HG02943 (cell line): ENCODE results near the gene ASCL2.
"Not testable (repeated sequence)": the region's sequence is repeated elsewhere in the genome, so short reads cannot be mapped to it uniquely, and the experiment has no call there.

Source experiments
- ATAC-seq: cut with Tn5 transposase; IDR thresholded peaks from one replicate; pipeline ENCODE4 v1.9.1; 2021; ENCODE audit warnings: mild to moderate bottlenecking, low read depth, moderate library complexity; ENCODE audit not compliant: unreplicated experiment

ASCL2 gene

GRCh38 chr11:2237457-2238238, 32.7 kb downstream of the ASCL2 start:
- ATAC-seq: no peak

GRCh38 chr11:2236381-2237134, 33.8 kb downstream of the ASCL2 start:
- ATAC-seq: not testable (repeated sequence)

GRCh38 chr11:2235588-2236326, 34.6 kb downstream of the ASCL2 start:
- ATAC-seq: no peak

GRCh38 chr11:2234963-2235362, 35.4 kb downstream of the ASCL2 start:
- ATAC-seq: no peak

GRCh38 chr11:2233693-2234455, 36.5 kb downstream of the ASCL2 start:
- ATAC-seq: no peak

GRCh38 chr11:2229713-2230297, 40.6 kb downstream of the ASCL2 start:
- ATAC-seq: no peak

- no peak for ATAC-seq
Observed at GRCh38 chr11:2224254-2224653, 46.1 kb downstream of the ASCL2 start.

GRCh38 chr11:2223153-2223794, 47.1 kb downstream of the ASCL2 start:
- ATAC-seq: no peak

- no peak for ATAC-seq
Observed at GRCh38 chr11:2222451-2222850, 47.9 kb downstream of the ASCL2 start.

- ATAC-seq: no peak
Observed at GRCh38 chr11:2221591-2221990, 48.8 kb downstream of the ASCL2 start.

- ATAC-seq: no peak
Observed at GRCh38 chr11:2221024-2221423, 49.4 kb downstream of the ASCL2 start.

- ATAC-seq: no peak
Observed at GRCh38 chr11:2220173-2220771, 50.1 kb downstream of the ASCL2 start.

GRCh38 chr11:2219318-2220017, 50.9 kb downstream of the ASCL2 start:
- no peak for ATAC-seq
